Measurements from ENCODE around the gene ACBD5.
"Not testable (repeated sequence)": the region's sequence is repeated elsewhere in the genome, so short reads cannot be mapped to it uniquely, and the experiment has no call there.

The ACBD5 gene, protein sequence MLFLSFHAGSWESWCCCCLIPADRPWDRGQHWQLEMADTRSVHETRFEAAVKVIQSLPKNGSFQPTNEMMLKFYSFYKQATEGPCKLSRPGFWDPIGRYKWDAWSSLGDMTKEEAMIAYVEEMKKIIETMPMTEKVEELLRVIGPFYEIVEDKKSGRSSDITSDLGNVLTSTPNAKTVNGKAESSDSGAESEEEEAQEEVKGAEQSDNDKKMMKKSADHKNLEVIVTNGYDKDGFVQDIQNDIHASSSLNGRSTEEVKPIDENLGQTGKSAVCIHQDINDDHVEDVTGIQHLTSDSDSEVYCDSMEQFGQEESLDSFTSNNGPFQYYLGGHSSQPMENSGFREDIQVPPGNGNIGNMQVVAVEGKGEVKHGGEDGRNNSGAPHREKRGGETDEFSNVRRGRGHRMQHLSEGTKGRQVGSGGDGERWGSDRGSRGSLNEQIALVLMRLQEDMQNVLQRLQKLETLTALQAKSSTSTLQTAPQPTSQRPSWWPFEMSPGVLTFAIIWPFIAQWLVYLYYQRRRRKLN

DNA sequence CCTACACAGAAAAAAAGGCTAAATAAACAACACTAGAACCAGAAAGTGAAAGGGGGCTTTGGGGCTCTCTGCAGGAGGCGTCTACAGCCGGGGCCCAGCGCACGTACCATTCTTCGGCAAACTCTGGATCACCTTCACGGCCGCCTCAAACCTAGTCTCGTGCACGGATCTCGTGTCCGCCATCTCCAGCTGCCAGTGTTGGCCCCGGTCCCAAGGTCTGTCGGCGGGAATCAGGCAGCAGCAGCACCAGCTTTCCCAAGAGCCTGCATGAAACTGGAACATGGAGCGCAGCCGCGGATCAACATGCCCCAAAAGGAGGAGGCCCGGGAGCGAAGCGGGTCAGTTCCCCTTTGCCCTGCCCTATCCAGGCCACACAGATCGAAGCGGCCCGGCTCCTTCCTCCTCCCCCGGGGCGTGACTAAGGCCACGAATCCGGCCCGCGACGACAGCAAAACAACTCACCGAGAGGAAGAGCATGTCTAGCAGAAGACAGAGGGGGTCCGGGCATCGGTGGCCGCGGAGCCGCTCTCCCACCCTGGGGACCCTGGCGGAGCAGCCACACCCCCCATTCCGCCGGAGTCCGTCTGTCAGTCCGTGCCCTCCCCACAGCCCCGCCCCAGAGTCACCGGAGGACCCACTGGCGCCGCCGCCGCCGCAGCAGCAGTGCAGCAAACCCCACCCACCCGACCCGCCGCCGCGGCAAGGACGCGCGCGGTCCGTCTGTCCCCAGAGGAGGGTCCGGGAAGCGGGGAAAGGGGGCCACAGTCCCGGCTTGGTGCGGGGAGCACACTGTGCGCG lies at the start of gene ACBD5:
ACBD5 (minus strand) TSS at position 586 of the 798 bp plus-strand sequence; CDS start at position 477, 109 bp downstream.
- no peak for FAIRE-seq

DNA sequence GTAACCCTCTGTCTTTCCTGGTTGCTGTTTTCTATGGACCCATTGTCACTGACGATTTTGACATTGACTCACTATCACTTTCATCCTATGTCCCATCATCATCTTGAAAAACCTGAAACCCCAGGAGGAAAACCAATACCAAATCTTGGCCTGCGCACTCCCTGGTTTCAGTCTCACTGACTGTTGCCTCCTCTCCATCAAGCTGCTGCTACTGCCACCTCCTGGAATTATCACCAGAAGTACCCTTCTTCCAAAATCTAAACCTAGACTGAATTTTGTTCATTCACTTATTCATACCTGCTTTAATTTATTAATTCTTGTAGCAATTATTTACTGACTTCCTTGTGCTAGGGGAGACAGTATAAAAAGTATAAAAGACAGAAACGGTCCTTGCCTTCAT lies 44.5 kb upstream of the ACBD5 start:
- FAIRE-seq = no peak

DNA sequence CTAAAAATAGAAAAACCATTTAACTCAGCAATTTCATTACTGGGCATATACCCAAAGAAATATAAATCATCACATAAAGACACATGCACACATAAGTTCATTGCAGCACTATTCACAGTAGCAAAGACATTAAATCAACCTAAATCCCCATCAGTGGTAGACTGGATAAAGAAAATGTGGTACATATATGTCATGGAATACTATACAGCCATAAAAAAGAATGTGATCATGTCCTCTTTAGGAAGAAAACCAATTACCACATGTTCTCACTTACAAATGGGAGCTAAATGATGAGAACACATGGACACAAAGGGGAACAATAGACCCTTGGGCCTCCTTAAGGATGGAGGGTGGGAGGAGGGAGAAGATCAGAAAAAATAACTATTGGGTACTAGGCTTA lies 36.0 kb upstream of the ACBD5 start:
- no peak for FAIRE-seq

DNA sequence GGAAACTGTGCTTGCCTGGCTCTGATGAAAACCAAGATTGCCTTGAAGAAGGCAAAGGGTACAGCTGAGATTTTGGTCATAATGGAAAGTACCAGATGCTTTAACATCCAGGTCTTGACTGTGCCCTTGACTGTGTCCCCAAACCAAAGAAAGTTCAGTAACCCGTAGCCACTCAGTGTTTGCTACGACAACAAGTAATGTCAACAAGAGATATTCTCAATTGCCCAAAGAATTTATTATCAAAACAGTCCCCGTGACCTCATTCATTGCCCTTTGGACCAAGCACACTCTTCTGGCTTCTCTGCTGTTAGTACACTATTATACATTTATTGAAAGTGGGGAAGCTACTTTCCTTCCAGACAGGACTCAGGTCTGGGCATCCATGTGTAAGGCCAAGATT lies 25.4 kb upstream of the ACBD5 start:
- FAIRE-seq = not testable (repeated sequence)

DNA sequence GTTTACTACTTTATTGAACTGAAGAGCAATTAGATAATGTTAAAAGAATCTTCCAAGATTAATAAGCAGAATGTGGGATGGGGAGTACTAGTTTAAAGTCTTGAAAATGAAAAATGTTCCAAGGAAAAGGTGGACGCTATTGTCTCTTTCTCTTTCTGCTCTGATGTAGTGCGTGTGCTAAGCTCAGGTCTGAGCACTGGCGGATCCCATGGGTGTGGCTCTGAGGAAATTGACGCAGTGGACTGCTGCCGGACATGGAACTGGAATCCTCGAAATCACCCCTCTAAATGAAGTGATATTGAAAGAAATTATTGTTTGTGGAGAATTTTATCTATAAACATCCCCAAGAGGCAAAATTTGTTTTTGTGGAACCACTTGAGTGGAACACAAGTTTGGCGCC lies 22.2 kb upstream of the ACBD5 start:
- FAIRE-seq = not testable (repeated sequence)

DNA sequence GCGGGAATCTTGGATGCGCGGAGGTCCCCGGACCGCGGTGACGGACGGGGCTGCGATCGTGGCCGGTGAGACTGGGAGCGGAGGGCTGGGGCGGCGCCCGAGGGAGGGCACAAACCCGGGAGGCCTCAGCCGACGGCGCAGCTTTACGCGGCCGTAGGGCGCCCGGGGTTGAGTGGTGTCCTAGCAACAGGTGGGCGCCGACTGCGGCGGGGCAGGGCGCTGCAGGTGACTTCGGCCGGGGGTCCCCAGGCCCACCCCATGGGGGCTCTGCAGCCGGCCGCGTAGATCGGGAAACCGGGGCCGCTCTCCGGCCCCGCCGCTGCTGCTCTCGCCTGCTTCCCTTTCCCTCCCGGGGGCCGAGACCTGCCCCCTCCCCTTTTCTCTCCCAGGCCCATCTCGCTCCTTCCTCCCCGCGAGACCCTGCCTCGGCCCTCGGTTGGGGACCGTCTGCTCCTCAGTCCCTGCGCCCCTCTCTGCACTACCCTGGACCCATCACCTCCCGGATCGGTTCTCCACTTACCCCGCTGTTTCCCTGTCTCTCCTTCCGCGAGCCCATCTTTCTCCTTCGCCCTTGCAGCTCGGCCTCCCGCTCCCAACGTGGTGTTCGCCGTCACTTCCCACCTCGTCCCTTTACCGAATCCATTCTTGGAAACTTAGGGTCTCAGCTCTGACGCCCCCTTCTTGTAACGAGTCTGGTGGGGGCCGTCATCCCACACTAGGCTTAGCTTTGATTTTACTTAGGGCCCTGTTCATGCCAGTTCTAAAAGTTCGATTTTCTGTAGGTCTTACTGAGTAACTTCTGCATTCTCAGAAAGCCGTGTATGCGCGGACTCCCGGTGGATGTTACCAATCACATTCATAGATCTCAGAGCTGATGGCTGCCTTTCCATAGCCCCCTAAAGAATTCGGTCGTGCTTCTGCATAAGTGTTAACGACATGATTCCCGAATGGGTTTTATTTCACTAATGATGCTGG lies 18.5 kb upstream of the ACBD5 start:
- no peak for FAIRE-seq

DNA sequence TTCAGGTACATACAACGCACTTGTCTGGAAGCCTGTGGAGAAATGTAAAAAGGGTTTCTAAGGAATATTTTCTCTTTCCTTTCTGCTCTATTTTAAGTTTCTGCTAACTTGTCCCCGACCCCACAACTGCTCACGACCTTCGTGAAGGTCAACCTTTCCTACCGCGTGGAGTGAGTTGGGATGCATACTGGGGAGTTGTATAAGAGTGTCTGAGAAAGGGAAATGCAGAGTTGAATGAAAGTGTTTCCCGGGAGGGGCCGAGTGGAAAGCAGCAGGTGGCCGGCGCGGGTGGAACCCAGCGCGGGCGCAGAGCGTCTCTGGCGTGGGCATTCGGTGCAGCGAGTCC lies 17.9 kb upstream of the ACBD5 start:
- no peak for FAIRE-seq

DNA sequence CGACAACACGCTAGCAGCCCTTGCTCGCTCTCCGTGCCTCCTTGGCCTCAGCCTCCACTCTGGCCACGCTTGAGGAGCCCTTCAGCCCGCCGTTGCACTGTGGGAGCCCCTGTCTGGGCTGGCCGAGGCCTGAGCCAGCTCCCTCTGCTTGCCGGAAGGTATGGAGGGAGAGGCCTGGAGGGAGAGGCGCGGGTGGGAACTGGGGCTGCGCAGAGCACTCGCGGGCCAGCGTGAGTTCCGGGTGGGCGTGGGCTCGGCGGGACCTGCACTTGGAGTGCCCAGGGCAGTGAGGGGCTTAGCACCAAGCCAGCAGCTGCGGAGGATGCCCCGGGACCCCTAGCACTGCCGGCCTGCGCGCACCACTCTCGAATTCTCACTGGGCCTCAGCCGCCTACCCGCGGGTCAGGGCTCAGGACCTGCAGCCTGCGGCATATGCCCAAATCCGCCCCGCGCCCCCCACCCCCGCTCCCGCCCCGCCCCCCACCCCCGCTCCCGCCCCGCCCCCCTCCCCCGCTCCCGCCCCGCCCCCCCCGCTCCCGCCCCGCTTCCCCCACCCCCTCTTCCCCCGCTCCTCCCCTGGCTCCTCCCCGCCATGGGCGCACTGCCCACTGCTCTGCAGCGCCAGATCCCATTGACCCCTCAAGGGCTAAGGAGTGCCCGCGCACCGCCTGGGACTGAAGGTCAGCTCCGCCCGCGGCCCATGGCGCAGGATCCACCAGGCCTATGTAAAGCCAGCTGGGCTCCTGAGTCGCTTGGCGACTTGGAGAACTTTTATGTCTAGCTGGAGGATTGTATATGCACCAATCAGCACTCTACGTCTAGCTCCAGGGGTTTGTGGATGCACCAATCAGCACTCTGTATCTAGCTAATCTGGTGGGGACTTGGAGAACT lies 15.9 kb upstream of the ACBD5 start:
- no peak for FAIRE-seq

DNA sequence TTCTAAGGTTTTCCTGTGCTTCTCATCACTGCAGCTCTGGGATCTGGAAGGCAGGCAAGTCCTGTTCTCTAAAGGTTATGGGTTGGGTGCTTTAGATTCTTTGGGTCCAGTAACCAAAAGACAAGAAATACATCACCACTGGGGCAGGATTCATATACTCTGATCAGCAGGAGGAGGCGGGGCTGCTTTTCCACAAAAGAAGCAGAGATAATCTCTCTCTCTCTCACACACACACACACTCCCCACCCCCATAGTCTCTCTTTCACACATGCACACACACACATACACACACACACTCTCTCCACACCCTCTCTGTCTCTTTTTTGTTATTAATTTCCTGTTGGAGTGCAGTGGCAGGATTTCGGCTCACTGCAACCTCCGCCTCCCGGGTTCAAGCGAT lies 13.0 kb upstream of the ACBD5 start:
- no peak for FAIRE-seq

DNA sequence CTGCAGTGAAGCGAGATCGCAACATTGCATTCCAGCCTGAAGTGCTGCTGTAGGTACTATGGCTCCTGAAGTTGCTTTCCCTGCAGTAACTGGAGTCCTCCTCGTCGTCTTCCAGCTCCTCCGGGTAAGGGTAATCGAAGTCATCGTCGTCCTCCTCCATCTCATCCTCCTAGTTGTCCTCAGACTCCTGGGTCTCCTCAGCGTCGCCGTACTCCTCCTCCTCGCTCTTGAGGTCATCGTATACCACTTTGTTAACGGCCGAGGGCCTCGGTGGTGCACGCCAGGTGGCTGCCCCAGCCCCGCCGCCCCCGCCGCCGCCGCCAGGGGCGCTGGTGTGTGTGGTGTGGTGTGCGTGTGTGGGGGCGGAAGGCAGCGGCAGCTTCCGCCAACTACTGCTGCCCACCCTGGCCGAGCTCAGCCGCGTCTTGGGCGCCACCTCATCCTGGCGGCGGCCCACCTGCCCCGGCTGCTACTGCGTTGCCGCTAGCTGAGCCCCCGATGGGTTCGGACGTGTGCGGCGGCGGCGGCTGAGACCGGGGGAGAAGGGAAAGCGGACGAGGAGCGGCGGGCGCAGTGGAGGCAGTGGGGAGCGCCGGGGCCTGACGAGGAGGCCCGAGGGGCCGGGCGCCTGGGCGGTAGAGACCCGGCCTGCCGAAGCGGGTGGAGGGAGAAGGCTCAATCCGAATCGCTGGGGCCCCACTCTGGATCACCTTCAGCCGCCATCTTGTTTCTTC lies 11.8 kb upstream of the ACBD5 start:
- no peak for FAIRE-seq

DNA sequence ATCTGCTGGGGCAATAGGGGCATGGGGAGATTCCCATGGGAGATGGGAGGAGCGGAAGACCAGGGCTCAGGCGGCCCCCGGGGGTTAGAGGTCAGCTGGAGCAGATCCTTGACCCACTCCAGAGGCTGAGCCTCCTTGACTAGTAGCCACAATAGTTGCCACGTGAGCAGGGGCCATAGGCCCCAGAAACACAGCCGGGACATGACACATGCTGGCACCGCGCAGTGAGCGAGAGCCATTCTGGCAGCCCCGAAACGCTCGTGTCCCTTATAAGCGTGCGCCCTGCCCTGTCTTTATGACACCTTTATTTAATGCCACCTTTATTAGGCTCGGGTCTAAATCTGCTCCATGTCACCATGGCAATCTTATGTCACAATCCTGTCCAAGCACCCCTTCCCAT lies 11.0 kb upstream of the ACBD5 start:
- FAIRE-seq = no peak

DNA sequence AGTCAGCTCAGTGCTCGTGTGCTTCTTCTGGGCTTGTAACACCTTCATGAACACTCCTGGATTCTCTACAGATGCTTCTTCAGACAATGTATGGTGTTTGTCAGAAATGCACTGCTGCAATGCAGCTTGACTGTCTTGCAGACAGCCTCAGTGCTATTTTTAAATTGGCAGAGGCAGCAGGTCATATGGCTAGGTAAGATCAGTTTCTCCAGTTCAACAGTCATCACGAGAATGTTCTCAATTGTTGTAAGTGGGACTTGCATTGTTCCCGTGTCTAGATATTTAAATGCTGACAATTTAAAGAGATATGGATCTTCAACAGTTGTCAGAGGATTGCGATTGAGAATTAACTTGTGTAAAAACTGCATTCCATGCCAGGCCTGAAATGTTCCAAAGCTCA lies 7.6 kb upstream of the ACBD5 start:
- FAIRE-seq = no peak

DNA sequence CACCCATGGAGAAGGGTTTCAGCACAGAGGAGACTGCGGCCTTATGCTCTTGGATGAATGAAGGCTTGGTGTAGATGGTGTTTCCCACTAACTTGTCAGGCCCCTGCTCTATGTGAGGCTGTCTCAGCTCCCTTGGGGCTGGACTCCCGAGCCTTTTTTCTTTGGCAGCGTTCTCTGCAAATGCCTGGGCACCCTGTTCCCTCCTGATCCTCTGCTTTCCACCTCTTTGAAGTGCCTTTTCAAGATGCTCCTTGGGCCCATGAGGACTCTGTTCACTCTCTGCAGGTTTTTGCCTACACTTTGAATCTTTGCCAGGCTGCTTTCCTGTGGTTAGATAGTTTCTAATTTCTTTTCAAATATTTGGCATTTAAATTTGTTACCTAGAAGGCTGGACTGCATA lies 6.8 kb upstream of the ACBD5 start:
- FAIRE-seq = no peak

DNA sequence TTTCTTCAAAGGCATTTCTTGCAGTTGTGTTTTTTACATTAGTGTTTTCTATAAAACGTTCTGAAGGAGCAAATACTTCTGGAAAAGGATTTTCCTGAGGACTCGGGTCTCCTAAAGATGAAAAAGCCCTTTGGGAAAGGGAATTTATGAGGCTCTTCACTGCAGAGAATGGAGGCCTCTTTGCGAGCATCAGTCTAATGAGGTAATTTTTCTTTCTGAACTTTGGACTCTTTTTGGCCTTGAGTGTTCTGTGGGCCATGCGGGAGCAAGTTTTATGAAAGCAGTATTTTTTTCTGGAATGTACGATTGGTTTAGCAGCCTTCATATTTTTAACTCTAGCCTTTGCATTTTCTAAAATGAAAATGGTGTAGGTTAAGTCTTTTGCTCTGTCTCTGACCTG lies 6.4 kb upstream of the ACBD5 start:
- no peak for FAIRE-seq

DNA sequence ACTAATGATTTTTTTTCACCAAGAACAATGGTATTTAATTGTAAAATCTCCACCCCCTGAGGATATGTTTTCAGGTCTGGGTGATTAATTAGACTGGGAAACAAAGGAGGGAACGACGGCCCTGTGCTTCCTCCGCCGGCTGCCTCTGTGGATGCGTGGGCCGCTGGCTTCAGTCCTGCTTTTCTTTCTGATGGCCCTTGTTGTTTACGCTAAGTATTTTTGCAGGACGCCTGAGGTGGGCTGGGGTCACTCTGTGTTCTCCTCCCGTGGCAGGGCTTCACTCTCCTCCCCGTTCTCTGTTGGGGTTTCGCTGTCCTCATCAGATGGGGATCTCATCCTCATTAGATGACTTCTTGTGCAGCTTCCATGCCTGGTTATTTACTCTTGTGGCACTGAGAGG lies 5.2 kb upstream of the ACBD5 start:
- FAIRE-seq = no peak

DNA sequence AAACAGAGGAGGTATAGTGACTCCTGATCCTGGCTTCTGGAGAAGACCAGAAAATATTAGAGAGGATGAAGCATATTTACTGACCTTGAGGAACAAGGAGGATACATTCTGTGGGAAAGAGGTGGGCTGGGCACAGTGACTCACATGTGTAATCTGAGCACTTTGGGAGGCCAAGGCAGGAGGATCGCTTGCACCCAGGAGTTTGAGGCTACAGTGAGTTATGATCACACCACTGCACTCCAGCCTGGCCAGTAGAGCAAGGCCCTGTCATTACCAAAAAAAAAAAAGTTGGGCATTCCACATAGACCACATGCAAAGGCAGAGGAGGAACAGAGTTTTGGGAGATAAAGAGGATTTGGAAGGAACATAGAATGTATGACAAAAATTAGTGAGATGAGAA lies 4.4 kb upstream of the ACBD5 start:
- FAIRE-seq = no peak

DNA sequence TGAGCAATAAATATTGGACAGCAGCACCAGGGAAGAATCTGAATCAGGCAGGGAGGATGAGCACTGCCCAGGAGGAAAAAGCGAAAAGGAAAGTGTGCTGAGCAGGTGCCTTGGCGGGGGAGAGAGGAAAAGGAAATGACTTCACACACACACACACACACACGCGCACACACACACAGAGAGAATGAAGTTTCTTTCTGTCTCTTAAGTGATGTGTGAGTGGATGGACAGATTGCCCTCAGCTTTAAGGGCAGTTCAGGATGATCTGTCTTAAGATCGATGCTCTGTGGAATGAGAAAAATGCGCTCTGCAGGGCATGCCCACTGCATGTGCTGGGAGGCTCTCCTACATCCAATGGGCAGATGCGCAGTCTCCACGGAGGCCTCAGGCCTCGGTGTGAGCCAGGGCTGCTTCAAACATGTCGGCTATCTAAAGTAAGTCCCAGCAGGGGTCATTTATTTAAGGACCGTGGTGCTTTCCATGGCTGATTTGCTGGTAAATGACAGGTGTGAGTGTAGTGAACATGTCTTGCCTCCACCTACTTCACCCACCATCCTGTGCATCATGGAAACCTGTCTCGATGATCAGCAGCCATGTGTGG lies 2.5 kb upstream of the ACBD5 start:
- FAIRE-seq = peak; percentile 80

DNA sequence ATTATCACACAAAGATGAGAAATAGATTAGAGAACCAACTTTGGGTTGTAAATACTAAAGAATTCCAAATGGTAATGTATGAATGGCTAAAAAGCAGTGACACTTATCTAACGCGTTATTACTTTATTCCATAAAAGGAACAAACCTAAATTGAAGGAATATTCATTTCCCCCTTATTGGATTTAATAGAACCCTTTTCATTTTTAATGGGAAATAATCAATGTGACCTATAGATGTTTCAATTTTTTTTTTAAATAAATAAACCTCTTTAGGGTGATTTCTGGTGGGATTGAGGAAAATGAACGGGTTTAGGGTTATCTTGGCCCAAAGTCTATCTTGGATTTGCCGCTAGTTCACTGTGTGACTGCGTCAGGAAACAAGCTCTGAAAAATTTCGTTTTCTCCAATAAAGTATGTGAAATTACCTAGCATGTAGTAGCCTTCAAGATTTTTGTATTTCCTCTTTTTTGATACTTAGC lies 1.9 kb upstream of the ACBD5 start:
- no peak for FAIRE-seq

DNA sequence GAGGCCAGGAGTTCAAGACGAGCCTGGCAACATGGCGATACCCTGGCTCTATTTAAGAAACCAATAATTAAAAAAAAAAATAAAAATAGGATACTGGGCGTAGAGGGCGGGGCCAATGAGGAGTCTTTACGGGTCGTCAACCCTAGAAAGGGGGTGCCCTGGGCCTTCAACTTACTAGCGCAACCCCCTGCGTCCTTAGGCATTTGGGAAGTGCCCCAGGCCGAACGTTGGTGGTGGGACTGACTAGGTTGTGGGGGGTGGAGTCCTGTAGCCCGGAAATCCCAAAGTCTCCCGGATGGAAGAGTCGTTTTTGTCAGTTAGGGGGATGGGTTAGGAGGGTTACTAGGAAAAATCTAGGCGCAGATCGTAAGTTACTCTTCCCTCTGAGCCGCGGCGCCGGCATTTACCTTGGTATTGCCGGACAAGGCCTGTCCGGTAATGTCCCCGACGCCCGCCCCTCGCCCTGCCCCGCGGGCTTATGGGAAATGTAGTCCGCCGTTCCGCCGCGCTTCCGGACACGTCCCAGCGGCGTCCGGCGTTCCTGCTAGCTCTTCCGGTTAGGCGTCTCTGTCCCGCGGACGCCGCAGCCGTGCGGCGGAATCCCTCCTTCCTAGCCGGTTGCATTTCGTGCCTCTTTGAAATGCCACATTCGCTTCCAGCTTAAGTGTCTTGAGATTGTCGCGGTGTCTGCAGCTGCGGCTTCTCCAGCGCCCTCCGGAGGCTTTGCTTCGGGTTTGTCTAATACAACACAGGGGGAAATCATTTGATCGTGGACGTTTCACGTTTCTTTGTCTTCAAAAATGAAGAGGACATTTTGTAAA lies 1.3 kb upstream of the ACBD5 start:
- FAIRE-seq = no peak

Measured in islet of Langerhans (tissue), 1 donor.